Activated naive CD4-positive, alpha-beta T cell treated with anti-CD3 and anti-CD28 coated beads, Interleukin-2, amount 50 U/mL, for 24 hours (primary cell): Measurements from ENCODE around the gene ELMOD1.
"Not testable (repeated sequence)": the region's sequence is repeated elsewhere in the genome, so short reads cannot be mapped to it uniquely, and the experiment has no call there.

ENCODE experiments used
- H3K27ac Mint-ChIP-seq: one replicate; pipeline ENCODE4 v1.8.0; 2021; ENCODE audit warnings: mild to moderate bottlenecking, mixed read lengths
- H3K27me3 Mint-ChIP-seq: one replicate; pipeline ENCODE4 v1.8.0; 2021; ENCODE audit warnings: mixed read lengths
- H3K36me3 Mint-ChIP-seq: one replicate; pipeline ENCODE4 v1.8.0; 2021; ENCODE audit warnings: mixed read lengths
- H3K4me1 Mint-ChIP-seq: one replicate; pipeline ENCODE4 v1.8.0; 2021; ENCODE audit warnings: mixed read lengths
- H3K4me3 Mint-ChIP-seq: one replicate; pipeline ENCODE4 v1.8.0; 2021; ENCODE audit warnings: mild to moderate bottlenecking, mixed read lengths
- H3K9me3 Mint-ChIP-seq: one replicate; pipeline ENCODE4 v1.8.0; 2021; ENCODE audit warnings: mixed read lengths

Gene ELMOD1

DNA sequence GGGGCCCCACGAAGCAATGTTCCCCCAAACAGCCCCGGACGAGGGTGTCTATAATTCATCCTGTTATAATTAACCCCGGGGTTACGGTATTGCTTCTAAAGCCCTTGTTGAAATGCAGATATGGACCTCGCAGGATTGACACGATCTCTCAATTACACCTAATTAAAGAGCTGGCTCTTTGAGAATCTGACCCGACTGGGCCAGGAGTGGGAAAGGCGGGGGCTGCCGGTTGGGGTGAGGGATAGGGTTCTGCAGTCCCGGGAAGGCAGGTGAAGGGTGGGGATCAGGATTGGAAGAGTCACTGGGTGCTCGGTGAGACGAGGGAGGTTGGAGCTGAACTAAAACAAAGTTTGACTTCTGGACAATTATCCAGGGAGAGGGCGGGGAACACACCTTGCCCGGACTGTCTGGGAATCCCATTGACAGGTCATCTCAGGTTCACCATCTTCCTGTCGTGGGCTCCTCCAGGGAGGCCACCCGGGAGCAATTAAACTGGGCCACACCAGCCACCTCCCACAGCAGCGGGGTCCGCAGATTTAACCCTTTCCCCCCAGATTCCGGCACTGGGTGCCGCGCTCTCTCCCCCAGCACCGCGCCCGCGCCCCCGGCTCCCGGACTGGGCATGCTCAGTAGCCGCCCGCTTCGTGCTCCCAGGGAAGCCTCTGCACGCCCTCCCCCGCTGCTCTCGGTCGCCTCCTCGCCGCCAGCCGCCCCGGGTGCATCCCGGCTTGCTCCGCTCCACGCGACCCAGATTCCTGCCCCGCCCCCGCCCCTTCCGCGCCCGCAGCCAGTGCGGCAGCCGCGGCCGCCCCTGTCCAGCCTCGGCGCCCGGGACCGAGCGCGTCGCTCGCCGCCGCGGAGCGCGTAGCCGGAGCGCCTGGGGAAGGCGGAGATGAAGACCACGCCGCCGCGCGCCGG lies at the start of gene ELMOD1:
ELMOD1 (plus strand) TSS at position 688 of the 918 bp plus-strand sequence. CDS start 27,043 bp downstream, outside the sequence.
- peaks cover 33% of the 10 kb centered on the region for H3K4me1 Mint-ChIP-seq
- H3K4me3 Mint-ChIP-seq = peak within 1 kb of the TSS; percentile 86
- H3K27ac Mint-ChIP-seq = peak within 1 kb of the TSS; percentile 52
- peaks cover 2% of the 10 kb centered on the region for H3K36me3 Mint-ChIP-seq
- H3K9me3 Mint-ChIP-seq = peaks cover 5% of the 10 kb centered on the region
- peaks cover 66% of the 10 kb centered on the region for H3K27me3 Mint-ChIP-seq

DNA sequence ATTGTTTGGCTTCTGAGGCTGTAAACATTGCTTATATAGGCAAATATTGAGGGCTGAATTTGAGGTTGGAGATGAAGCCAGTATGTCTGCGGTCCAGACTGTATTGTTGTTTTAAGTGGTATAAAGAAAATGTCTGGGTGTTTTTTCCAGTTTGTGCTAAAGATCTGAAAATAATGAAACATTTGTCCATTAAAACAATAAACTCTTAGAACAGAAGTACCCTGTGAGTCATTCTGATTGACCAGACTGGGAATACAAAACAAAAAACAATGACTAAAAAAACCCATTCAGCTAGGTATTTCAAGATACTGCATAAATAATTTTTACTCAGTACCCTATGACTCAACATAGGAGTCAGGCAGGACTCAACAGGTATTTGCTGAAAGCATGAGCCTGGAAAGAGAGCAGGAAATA lies 45.8 kb upstream of the ELMOD1 start:
- Mint-ChIP-seq H3K4me1 (peaks cover 19% of the 10 kb centered on the region), H3K27ac (no peak overlapping the region), H3K36me3 (peaks cover 15% of the 10 kb centered on the region), H3K4me3 (no peak overlapping the region), H3K27me3 (no peaks in the 10 kb centered on the region), H3K9me3 (no peaks in the 10 kb centered on the region)

DNA sequence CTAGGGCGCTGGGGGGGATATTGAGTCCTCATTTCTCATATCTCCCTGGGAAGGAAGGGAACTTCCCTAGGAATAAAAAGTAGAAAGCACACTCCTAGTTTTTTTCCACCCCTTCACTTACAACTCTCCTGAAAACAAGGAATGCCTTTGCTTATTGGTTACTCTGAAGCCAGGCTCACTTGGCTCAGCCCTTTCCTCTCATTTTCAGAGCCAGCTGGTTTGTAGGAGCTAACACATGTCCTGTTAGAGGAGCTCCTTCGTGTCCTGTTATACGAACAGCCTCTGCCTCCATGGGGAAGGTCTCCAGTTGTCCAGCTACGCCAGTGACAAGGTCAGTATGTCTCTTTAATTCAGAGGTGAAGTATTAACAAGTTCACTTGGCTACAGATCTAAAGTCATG lies 43.0 kb upstream of the ELMOD1 start:
- Mint-ChIP-seq H3K27me3 (no peaks in the 10 kb centered on the region), H3K36me3 (peaks cover 13% of the 10 kb centered on the region), H3K9me3 (no peaks in the 10 kb centered on the region), H3K4me3 (no peak overlapping the region), H3K4me1 (peaks cover 14% of the 10 kb centered on the region), H3K27ac (no peak overlapping the region)

GRCh38 chr11:107549253-107549953 lies 41.5 kb upstream of the ELMOD1 start:
- Mint-ChIP-seq H3K27me3 (no peaks in the 10 kb centered on the region), H3K4me1 (peaks cover 14% of the 10 kb centered on the region), H3K9me3 (no peaks in the 10 kb centered on the region), H3K36me3 (peaks cover 11% of the 10 kb centered on the region), H3K27ac (no peak overlapping the region), H3K4me3 (no peak overlapping the region)

GRCh38 chr11:107549954-107550285 lies 41.0 kb upstream of the ELMOD1 start:
- Mint-ChIP-seq H3K27ac (no peak overlapping the region), H3K4me1 (peaks cover 12% of the 10 kb centered on the region), H3K36me3 (peaks cover 11% of the 10 kb centered on the region), H3K9me3 (no peaks in the 10 kb centered on the region), H3K27me3 (no peaks in the 10 kb centered on the region), H3K4me3 (no peak overlapping the region)

- Mint-ChIP-seq H3K27ac (no peak overlapping the region), H3K4me3 (no peak overlapping the region), H3K36me3 (peaks cover 11% of the 10 kb centered on the region), H3K27me3 (no peaks in the 10 kb centered on the region), H3K4me1 (peaks cover 8% of the 10 kb centered on the region), H3K9me3 (no peaks in the 10 kb centered on the region)
Observed at GRCh38 chr11:107550304-107550703, 40.6 kb upstream of the ELMOD1 start.

DNA sequence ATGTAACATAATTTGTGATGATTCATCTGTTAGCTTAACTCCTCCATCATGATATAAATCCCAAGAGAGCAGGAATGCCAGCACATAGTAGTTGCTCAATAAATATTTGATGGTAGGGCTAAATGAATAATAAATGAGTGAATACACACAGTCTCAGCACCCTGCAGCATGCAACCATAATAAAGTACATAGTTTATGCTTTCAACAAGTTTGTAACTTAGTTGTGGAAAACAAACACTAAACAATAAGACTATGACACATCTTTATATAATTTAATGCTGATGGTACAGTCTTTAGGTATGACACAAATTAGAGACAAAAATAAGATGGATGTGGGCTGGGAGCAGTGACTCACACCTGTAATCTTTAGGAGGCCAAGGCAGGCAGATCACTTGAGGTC lies 29.3 kb upstream of the ELMOD1 start:
- Mint-ChIP-seq H3K4me1 (peaks cover 68% of the 10 kb centered on the region), H3K27me3 (no peaks in the 10 kb centered on the region), H3K36me3 (peaks cover 7% of the 10 kb centered on the region), H3K27ac (peak overlapping the region; percentile 76), H3K9me3 (no peaks in the 10 kb centered on the region), H3K4me3 (peak overlapping the region; percentile 59)

GRCh38 chr11:107562647-107563208 lies 28.2 kb upstream of the ELMOD1 start:
- Mint-ChIP-seq H3K27ac (peak overlapping the region; percentile 76), H3K4me1 (peaks cover 74% of the 10 kb centered on the region), H3K4me3 (peak overlapping the region; percentile 71)

DNA sequence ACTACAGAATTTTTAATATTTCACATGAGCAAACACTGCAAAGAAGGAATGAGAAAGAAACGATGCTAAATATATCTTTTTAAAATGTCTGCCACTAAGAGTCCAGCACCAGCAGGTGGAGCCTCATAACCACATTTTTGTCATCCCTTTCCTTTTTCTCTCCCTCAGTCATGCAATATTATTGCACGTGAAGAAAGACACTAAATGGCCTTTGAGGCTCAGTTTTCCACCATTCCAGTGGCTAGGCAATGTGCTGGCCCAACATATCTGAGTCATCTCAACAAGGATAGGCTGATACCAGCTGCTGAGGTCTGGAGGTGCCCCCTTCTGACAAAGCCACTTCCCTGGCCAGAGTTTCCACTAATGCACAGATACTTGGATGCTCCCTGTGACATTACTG lies 27.2 kb upstream of the ELMOD1 start:
- H3K27ac Mint-ChIP-seq = peak overlapping the region; percentile 80
- H3K27me3 Mint-ChIP-seq = no peaks in the 10 kb centered on the region
- peaks cover 7% of the 10 kb centered on the region for H3K36me3 Mint-ChIP-seq
- H3K4me3 Mint-ChIP-seq = peak overlapping the region; percentile 38
- peaks cover 74% of the 10 kb centered on the region for H3K4me1 Mint-ChIP-seq
- no peaks in the 10 kb centered on the region for H3K9me3 Mint-ChIP-seq

More at GRCh38 chr11:107562647-107563208, 28.2 kb upstream of the ELMOD1 start:
- H3K36me3 Mint-ChIP-seq = peaks cover 7% of the 10 kb centered on the region
- H3K27me3 Mint-ChIP-seq = no peaks in the 10 kb centered on the region
- no peaks in the 10 kb centered on the region for H3K9me3 Mint-ChIP-seq

GRCh38 chr11:107564877-107565218 lies 26.1 kb upstream of the ELMOD1 start:
- Mint-ChIP-seq H3K4me1 (peaks cover 68% of the 10 kb centered on the region), H3K36me3 (peaks cover 4% of the 10 kb centered on the region), H3K4me3 (peak overlapping the region; percentile 92), H3K27ac (peak overlapping the region; percentile 95), H3K9me3 (no peaks in the 10 kb centered on the region), H3K27me3 (no peaks in the 10 kb centered on the region)

GRCh38 chr11:107565219-107565937 lies 25.6 kb upstream of the ELMOD1 start, which contains the start of gene ALKBH8:
ALKBH8 (minus strand) TSS chr11:107565735; CDS start chr11:107560893, 4,842 bp downstream.
- Mint-ChIP-seq H3K27me3 (no peaks in the 10 kb centered on the region), H3K27ac (peak within 1 kb of the TSS; percentile 95), H3K4me1 (peaks cover 65% of the 10 kb centered on the region), H3K36me3 (peaks cover 2% of the 10 kb centered on the region), H3K4me3 (peak within 1 kb of the TSS; percentile 92), H3K9me3 (no peaks in the 10 kb centered on the region)

GRCh38 chr11:107565955-107566501 lies 24.9 kb upstream of the ELMOD1 start:
- H3K36me3 Mint-ChIP-seq, H3K9me3 Mint-ChIP-seq, H3K27me3 Mint-ChIP-seq: not testable (repeated sequence)
- peaks cover 60% of the 10 kb centered on the region for H3K4me1 Mint-ChIP-seq
- peak overlapping the region; percentile 92 for H3K4me3 Mint-ChIP-seq
- peak overlapping the region; percentile 95 for H3K27ac Mint-ChIP-seq

- Mint-ChIP-seq H3K36me3 (peaks cover 2% of the 10 kb centered on the region), H3K9me3 (no peaks in the 10 kb centered on the region), H3K4me1 (peaks cover 55% of the 10 kb centered on the region), H3K27me3 (no peaks in the 10 kb centered on the region), H3K27ac (peak overlapping the region; percentile 95), H3K4me3 (peak overlapping the region; percentile 92)
Observed at GRCh38 chr11:107566569-107566968, 24.4 kb upstream of the ELMOD1 start.

GRCh38 chr11:107567739-107568335 lies 23.1 kb upstream of the ELMOD1 start:
- no peaks in the 10 kb centered on the region for H3K27me3 Mint-ChIP-seq
- peaks cover 42% of the 10 kb centered on the region for H3K4me1 Mint-ChIP-seq
- H3K36me3 Mint-ChIP-seq = no peaks in the 10 kb centered on the region
- peak overlapping the region; percentile 87 for H3K27ac Mint-ChIP-seq
- no peak overlapping the region for H3K4me3 Mint-ChIP-seq
- no peaks in the 10 kb centered on the region for H3K9me3 Mint-ChIP-seq

- peaks cover 2% of the 10 kb centered on the region for H3K27me3 Mint-ChIP-seq
- H3K4me1 Mint-ChIP-seq = peaks cover 23% of the 10 kb centered on the region
- no peak overlapping the region for H3K27ac Mint-ChIP-seq
- H3K4me3 Mint-ChIP-seq = no peak overlapping the region
- H3K36me3 Mint-ChIP-seq = no peaks in the 10 kb centered on the region
- H3K9me3 Mint-ChIP-seq = no peaks in the 10 kb centered on the region
Observed at GRCh38 chr11:107570015-107570414, 20.9 kb upstream of the ELMOD1 start.
